Stimulated activated CD8-positive, alpha-beta memory T cell treated with anti-CD3 and anti-CD28 coated beads, Interleukin-12 subunit alpha, Interleukin-12 subunit beta, amount 100 ng/mL, for 24 hours (primary cell): ENCODE data around the gene SHQ1.
"Not testable (repeated sequence)": the region's sequence is repeated elsewhere in the genome, so short reads cannot be mapped to it uniquely, and the experiment has no call there.

Experiments
- DNase-seq: peaks from one replicate; pipeline ENCODE4 v3.0.0-alpha.2; 2020; ENCODE audit errors: extremely low read depth

The SHQ1 gene

GRCh38 chr3:72748659-72749058, 99.6 kb downstream of the SHQ1 start:
- no peak for DNase-seq

GRCh38 chr3:72746430-72747411, 101.5 kb downstream of the SHQ1 start:
- DNase-seq: no peak

- no peak for DNase-seq
Measured at GRCh38 chr3:72745146-72745999, 102.9 kb downstream of the SHQ1 start.

GRCh38 chr3:72744330-72744729, 103.9 kb downstream of the SHQ1 start:
- DNase-seq: no peak

GRCh38 chr3:72739531-72740466, 108.4 kb downstream of the SHQ1 start:
- no peak for DNase-seq

- DNase-seq: peak; percentile 38
Measured at GRCh38 chr3:72738752-72739530, 109.3 kb downstream of the SHQ1 start.

GRCh38 chr3:72735072-72735471, 113.2 kb downstream of the SHQ1 start:
- not testable (repeated sequence) for DNase-seq

GRCh38 chr3:72733676-72734075, 114.6 kb downstream of the SHQ1 start:
- no peak for DNase-seq

GRCh38 chr3:72732666-72733345, 115.4 kb downstream of the SHQ1 start:
- not testable (repeated sequence) for DNase-seq

GRCh38 chr3:72728958-72729467, 119.2 kb downstream of the SHQ1 start:
- DNase-seq: no peak

GRCh38 chr3:72728329-72728889, 119.8 kb downstream of the SHQ1 start:
- no peak for DNase-seq

GRCh38 chr3:72727726-72728125, 120.5 kb downstream of the SHQ1 start:
- DNase-seq: no peak

GRCh38 chr3:72727172-72727571, 121.1 kb downstream of the SHQ1 start:
- DNase-seq: no peak

- no peak for DNase-seq
Measured at GRCh38 chr3:72725229-72725628, 123.0 kb downstream of the SHQ1 start.

GRCh38 chr3:72724070-72724469, 124.2 kb downstream of the SHQ1 start:
- DNase-seq: no peak

- no peak for DNase-seq
Measured at GRCh38 chr3:72722930-72723726, 125.1 kb downstream of the SHQ1 start.

GRCh38 chr3:72721683-72722381, 126.4 kb downstream of the SHQ1 start:
- no peak for DNase-seq

- no peak for DNase-seq
Measured at GRCh38 chr3:72720566-72720965, 127.7 kb downstream of the SHQ1 start.
